ENCODE data around the gene SORL1. TPM values are rescaled to one million over a fixed set of nuclear protein-coding genes. Genes with fewer than 3 reads are reported as not detected.
A peak's percentile ranks its signal among the peaks of the same experiment; 100 is the strongest.

SORL1 gene
- total and polyA plus RNA-seq, 2 of the 8 experiments (the other 6 are each of a cell fraction or from before 2014, with no cell fraction given) = 38.1 to 65.5 TPM

GRCh38 chr11:121648306-121648705 lies 196.2 kb downstream of the SORL1 start (continued):
- no peak for TF ChIP-seq KDM5A (IDR thresholded peaks at IDR 0.05; ENCODE audit: low read length)
- TF ChIP-seq CTBP2 (IDR thresholded peaks at IDR 0.05; ENCODE audit: borderline replicate concordance, insufficient read depth, insufficient read length, low read length) = no peak
- peak; percentile 6 to 29; a peak in 2 of 4 replicates for TF ChIP-seq RAD21 (IDR thresholded peaks at IDR 0.05 in 1 of 2, conservative IDR thresholded peaks at IDR 0.05 in 1 of 2; ENCODE audit: low read depth in 2 of 2, low read length in 2 of 2)
- no peak for TF ChIP-seq TEAD4 (IDR thresholded peaks at IDR 0.05; ENCODE audit: low read depth, low read length)
- TF ChIP-seq RFX5 (IDR thresholded peaks at IDR 0.05; ENCODE audit: borderline replicate concordance, low read depth, low read length) = no peak
- TF ChIP-seq GABPA (IDR thresholded peaks at IDR 0.05; ENCODE audit: borderline replicate concordance, insufficient read depth, low read length) = no peak

Measured in H1 (cell line).